HG03064 (cell line): Measurements from ENCODE around the gene MTCH1.

Experiments
- ATAC-seq: cut with Tn5 transposase; IDR thresholded peaks from one replicate; pipeline ENCODE4 v1.9.1; 2021; ENCODE audit warnings: low read depth; ENCODE audit not compliant: unreplicated experiment

Gene MTCH1

DNA sequence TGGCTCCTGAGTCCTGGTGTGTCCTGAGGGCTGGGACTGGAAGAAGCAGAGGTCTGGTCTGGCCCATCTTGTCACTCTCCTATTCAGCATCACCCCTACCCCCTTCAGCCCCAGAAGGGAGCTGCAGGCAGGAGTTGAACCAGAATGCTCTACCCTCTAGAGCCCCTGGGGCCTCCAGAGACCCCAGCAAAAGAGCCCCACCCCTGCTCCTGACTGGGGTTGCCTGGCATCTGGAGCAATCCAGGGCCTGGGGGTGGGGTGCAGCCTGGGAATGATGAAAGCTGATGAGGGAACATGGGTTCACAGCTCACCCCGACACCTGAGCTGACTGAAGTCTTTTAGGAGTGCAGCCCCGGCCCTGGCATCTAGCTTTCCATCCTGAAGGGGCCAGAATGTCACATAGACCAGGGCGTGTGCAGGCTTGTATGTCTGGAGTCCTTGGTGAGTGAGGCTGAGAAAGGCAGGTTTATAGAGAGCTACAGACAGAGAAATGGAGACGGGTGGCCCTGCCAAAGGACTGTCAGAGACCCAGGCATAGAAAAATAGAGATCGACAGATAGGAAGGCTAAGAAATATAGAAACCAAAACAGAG lies 31.7 kb upstream of the MTCH1 start:
- ATAC-seq: no peak

- ATAC-seq: no peak
Measured at GRCh38 chr6:37016995-37017394, 31.0 kb upstream of the MTCH1 start.

DNA sequence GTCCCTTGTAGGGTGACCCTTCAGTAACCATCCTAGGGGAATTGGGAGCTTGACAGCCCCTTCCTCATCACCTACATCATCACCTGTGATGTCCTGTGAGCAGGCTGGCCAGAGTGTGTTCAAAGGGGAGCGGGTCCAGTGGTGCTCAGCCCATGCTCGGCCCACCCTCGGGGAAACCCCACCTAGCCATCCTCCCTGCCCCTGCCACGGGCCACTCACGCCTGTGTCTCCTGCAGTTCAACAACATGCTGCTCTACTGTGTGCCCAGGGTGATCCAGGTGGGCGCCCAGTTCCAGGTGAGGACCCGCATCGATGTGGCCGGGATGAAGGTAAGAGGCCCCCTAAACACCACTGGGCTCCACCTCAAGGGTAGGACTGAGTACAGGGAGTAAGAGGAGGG lies 29.5 kb upstream of the MTCH1 start:
- ATAC-seq: no peak

DNA sequence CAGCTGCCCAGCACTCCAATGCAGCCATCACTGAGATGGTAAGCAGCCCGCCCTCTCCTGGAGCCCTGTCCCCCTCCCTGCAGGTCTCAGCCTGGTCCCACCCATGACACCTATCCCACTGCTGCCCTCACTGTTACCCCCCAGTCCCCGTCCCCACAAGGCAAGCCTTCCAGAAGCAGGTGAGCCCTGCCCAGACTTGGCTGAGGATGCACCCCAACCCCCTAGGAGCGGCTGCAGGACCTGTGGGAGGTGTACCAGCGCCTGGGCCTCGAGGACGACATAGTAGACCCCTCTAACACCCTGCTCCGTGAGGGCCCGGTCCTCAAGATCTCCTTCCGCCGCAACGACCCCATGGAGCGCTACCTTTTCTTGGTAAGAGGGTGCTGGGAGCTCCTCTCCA lies 28.7 kb upstream of the MTCH1 start:
- no peak for ATAC-seq

DNA sequence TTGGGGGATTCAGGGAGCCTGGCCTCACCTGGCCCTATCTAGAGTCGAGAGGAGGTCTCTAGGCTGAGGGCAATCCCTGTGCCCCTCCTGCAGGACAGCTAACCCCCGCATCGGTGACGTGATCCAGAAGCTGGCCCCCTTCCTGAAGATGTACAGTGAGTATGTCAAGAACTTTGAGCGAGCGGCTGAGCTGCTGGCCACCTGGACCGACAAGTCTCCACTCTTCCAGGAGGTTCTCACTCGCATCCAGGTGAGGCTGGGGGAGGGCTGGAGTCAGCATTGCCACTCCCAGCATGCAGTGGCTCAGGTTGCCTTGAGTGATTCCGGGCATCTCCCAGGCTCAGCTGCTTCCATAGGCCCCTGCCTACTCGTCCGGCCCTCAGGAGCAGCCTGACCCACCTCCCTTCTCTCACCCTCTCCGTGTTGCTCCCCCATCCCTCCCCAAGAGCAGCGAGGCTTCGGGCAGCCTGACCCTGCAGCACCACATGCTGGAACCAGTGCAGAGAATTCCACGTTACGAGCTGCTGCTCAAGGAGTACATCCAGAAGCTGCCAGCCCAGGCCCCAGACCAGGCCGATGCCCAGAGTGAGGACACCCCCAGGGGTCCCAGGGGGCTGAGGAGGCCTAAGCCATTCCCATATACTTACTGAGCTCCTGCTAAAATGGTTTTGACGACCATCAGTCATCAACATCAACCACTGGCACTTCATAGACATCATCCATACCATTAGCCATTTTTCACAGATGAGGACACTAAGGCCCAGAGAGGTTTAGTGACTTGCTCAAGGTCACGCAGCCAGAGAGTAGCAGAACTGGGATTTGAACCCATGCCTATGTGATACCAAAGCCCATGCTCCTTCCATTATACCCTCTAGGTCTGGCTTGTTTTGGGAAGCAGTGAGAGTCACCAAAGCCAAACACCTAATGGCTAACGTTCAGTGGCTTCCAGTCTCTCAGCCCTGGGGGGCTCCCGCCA lies 27.8 kb upstream of the MTCH1 start:
- no peak for ATAC-seq

GRCh38 chr6:37011656-37012378 lies 25.8 kb upstream of the MTCH1 start:
- no peak for ATAC-seq

GRCh38 chr6:37010402-37010892 lies 24.5 kb upstream of the MTCH1 start:
- no peak for ATAC-seq

- no peak for ATAC-seq
Measured at GRCh38 chr6:37008484-37009465, 22.8 kb upstream of the MTCH1 start.

DNA sequence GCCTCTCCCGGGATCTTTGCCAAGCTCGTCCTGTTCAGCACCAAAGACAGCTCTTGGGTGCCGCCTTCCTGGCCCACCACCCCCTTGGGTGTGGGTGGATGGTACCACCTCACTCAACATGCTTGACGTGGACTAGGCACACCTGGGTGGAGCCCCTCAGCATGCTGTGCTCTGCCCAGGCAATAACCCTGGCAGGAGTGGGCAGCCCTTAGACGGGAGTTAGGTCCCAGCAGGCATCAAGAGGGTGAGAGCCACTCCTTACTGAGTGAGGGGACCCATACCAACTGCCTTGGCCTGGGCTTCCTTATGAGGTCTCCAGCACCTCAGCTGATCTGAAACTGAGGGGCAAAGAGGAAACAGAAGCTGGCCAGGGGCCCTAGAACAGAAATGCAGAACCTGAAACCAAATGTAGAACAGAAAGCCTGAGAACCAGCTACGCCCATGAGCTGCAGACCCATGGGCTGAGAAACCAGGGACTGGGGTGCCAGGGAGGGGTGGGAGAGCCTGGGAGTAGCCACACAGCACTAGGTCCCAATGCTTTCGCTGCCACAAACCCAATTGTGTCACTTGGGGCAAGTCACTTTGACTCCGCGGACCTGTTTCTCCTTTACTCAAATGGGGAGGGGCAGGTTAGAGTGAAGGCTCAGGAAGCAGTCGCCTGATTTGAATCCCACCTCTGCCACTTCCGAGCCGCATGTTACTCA lies 21.5 kb upstream of the MTCH1 start:
- no peak for ATAC-seq

GRCh38 chr6:37006793-37007339 lies 20.9 kb upstream of the MTCH1 start:
- no peak for ATAC-seq

DNA sequence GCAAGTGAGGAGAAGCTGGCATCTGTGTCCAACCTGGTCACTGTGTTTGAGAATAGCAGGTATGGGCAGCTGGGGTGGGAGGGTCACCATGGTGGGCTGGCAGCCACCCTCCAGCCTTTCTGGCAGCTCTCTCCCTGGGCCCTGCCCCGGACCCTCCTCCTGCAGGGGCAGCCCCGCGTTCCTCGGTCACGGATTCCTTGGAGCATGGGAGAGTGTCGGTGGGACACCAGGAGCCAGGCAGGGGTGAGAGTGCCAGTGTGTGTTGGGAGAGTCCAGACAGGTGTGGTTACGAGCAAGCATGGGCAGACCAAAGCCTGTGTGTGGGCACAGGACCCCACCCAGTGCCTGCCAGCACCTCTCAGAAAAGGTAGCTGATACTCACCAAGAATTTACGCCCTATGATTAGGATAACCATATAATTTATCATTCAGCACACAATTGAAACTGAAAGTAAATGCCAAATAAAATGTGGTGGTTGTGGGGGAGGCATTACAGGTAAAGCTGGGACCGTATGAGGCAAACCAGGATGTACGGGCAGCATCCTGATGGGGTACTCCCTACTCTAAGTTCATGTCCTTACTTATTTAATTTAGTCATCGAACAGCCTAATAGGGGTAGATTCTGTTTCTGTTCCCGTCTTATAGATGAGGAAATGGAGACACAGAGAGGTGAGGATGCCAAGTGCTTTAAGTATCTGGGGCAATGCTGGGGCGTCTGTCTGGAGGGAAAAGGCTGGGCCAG lies 20.0 kb upstream of the MTCH1 start:
- ATAC-seq: no peak

DNA sequence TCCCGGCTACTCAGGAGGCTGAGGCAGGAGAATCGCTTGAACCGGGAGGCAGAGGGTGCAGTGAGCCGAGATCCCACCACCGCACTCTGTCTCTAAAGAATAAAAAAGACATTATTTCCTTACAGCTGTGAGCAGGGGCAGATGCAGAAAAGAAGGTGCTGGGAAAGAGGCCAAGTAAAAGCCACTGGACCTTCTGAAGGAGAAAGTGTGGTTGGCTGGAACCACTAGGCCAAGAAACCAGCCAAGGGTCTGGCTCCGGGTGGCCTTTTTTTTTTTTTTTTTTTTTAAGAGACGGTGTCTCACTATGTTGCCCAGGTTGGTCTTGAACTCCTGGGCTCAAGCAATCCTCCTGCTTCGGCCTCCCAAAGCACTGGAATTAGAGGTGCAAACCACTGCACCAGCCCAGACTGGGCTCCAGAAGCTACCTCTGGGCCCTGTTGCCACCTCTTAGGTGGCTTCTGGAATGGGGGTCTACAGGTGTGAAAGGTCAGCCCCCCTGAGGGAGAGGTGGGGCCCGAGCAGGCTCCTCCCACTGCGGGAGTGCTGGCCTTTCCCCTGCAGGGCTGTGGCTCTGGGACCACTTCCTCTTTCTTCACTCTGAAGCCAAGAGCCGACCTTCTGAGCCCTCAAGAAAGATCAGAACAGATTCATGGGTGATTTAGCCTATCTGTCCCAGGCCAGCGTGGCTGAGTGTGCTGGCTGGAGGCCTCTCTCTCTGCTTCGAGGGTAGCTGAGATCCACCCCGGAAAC lies 19.2 kb upstream of the MTCH1 start, which contains the start of gene FGD2:
Gene FGD2 (plus strand): TSS at position 595 of the 750 bp plus-strand sequence. CDS start 163 bp downstream, outside the sequence.
- ATAC-seq: no peak

GRCh38 chr6:37004044-37004980 lies 18.3 kb upstream of the MTCH1 start:
- no peak for ATAC-seq

GRCh38 chr6:36999751-37000125 lies 13.7 kb upstream of the MTCH1 start:
- ATAC-seq: no peak

DNA sequence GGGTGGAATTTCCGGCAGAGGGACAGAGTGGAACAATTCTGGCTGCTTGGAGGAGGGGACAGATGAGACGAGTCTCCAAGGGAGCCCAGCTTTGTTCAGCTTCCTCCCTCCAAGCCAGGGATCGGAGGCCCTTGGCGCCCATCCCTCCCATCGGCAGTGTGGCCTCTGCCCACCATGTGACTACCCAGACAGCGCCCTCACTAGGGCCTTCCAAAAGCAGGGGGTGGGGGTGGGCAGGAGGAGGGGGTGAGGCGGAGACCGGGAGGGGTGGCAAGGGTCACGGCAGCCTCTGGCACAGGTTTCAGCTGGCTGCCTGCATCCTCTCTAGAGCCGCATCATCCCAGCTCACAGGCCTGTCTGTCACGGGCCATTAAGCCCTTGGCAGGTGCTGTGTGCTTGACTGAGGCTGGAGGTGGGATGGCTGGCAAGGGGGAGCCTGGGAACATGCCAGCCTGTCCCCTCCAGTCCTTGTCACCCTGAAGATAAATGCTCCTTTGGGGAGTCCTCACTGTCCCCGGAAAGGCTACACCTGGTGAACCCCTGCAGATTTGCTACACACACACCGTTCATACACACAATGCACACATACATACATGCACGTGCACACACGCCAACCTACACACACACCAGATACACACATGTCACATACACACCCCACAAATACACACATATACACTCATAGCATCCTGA lies 13.2 kb upstream of the MTCH1 start:
- no peak for ATAC-seq

DNA sequence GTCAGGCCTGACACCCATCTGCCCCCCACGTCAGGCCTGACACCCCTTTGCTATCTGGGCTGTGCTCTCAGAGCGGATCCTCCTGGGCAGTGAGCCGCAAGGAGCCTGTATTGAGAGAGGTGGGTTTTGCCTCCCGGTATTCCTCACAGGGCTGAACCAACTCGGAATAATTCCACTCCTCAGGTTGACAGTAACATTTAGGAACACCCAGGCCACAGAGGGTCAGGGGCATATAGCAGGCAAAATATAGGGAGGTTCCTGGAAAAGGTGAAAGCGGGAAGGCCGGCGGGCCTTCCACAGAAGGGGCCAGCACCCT lies 12.7 kb upstream of the MTCH1 start:
- no peak for ATAC-seq
